GM12874 (cell line): ENCODE measurements around the gene SMPD1.

Source experiments
- TF ChIP-seq, protein P1 (sequence below): IDR thresholded peaks from 2 replicates; pipeline ENCODE4 v1.5.1; 2011; ENCODE audit warnings: low read depth, mild to moderate bottlenecking, control low read depth, low read length, moderate library complexity; ENCODE audit not compliant: insufficient read depth

SMPD1 gene

DNA sequence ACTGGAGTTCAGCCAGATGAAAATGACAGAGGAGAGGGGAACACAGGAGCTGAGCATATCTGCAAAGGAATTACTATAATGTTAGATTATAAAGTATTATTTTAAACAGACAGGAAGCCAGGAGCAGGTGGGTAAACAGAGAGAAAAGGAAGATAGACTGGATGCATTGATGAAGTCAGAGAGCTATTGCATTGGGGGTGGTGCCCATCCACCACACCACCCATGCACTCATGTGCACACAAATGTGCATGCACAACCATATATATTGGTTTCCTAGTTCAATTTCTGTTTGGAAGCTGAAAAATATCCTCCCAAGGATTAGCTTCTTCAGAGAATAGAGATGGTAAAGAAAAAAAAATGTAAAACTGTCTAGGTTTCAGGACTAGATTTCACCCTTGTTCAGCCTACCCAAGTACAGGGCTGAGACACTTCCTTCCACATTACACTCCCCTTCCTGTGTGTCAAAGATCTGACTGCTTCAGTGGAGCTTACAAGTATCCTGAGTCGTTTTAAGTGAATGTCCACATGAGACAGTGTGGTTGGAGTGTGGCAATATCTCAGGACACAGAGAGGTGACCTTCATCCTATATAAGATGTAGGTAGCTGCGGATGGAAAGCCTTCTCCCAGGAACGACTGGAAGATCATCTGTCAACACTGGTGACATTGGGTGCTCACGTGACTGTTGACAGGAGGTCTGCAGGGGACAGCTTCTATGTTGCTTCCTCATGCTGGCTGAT, 12.2 kb upstream of the SMPD1 start:
- TF ChIP-seq, protein P1, sequence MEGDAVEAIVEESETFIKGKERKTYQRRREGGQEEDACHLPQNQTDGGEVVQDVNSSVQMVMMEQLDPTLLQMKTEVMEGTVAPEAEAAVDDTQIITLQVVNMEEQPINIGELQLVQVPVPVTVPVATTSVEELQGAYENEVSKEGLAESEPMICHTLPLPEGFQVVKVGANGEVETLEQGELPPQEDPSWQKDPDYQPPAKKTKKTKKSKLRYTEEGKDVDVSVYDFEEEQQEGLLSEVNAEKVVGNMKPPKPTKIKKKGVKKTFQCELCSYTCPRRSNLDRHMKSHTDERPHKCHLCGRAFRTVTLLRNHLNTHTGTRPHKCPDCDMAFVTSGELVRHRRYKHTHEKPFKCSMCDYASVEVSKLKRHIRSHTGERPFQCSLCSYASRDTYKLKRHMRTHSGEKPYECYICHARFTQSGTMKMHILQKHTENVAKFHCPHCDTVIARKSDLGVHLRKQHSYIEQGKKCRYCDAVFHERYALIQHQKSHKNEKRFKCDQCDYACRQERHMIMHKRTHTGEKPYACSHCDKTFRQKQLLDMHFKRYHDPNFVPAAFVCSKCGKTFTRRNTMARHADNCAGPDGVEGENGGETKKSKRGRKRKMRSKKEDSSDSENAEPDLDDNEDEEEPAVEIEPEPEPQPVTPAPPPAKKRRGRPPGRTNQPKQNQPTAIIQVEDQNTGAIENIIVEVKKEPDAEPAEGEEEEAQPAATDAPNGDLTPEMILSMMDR: no peak

DNA sequence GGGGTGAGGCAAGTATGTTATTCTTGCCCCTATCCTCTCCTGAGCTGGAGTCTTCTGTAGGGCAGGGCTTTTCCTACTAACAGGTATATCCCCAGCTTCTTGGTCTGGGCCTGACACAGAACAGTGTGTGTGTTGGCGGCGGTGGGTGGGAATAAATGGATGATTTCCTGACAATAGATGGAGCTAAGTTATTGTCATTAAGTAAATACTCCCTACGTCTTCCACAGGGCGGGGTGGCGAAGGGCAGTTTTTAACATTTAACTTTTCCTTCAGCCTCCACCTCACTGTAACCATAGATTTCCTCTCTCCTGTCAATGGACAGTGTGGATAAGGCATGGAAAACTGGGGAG, 11.7 kb upstream of the SMPD1 start:
- TF ChIP-seq, protein P1: no peak

DNA sequence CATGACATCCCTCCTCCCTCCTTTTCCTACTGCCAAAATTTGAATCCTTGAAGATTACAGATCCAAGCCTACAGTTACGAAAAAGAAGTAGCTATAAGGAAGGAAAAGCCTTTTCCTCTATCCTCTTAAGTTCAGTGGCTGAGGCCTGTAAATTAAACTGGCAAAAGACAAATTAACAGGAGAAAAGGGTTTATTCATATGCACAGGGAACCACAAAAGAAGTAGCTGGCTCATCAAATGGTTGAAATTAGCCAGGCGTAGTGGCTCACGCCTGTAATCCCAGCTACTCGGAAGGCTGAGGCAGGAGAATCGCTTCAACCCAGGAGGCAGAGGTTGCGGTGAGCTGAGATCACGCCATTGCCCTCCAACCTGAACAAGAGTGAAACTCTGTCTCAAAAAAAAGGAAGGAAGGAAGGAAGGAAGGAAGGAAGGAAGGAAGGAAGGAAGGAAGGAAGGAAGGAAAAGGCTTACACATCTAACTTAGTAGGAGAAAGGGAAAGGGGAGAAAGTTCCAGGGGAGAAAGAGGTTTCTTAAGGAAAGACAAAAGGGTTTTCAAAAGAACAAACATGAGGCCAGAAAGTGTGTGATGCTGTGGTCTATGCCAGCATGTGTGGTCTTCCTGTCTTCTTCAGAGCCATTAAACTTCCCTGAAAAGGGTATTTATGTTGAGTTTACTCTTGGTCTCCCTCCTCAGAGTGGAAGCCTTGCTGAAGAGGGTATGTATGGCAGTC, 5.1 kb upstream of the SMPD1 start:
- TF ChIP-seq, protein P1: no peak

DNA sequence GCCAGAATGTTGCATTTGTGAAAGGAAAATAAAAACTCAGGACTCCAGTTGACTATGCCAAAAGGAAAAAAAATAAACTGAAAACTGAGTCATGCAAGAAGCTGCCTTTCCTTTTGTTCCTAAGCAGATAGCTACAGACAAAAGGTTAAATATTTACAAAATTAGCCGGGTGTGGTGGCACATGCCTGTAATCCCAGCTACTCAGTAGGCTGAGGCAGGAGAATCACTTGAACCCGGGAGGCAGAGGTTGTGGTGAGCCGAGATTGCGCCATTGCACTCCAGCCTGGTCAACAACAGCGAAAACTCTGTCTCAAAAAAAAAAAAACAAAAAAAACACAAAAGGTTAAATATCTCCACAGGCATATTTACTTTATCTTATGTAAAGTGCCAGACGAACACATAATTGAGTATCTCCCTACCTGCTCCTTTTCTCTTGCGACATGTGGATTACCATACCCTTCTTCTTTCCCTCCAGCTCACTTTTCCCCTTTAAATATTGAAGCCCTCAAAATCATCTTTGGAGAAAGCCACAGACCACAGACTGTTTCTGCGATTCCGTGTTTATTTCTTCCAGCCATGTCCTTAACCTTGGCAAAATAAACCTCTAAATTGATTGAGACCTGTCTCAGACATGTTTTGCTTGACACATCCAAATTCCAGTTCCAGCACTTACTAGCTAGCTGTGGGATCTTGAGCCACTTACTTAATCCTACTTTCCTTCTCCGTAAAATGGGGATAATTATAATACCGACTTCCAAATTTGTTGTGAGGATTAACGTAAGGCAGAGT, 2.3 kb upstream of the SMPD1 start:
- TF ChIP-seq, protein P1: no peak

DNA sequence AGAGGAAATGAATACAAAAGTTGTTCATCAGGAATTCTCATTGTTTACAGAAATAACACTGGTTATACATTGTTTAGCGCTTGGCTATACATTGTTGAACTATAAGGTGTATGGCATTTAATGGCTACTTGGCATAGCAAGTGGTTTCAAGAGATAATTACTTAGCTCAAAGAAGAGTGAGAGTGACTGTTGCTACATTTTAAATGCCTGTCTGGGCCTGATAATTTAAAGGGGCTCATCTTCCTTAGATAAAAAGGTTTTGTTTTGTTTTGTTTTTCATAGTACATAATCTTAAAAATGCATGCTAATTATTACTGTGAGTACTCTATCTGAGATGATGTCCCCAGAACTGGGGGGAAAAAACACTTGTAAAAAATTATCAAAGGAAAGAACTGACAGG, 1.5 kb upstream of the SMPD1 start:
- TF ChIP-seq, protein P1: no peak

DNA sequence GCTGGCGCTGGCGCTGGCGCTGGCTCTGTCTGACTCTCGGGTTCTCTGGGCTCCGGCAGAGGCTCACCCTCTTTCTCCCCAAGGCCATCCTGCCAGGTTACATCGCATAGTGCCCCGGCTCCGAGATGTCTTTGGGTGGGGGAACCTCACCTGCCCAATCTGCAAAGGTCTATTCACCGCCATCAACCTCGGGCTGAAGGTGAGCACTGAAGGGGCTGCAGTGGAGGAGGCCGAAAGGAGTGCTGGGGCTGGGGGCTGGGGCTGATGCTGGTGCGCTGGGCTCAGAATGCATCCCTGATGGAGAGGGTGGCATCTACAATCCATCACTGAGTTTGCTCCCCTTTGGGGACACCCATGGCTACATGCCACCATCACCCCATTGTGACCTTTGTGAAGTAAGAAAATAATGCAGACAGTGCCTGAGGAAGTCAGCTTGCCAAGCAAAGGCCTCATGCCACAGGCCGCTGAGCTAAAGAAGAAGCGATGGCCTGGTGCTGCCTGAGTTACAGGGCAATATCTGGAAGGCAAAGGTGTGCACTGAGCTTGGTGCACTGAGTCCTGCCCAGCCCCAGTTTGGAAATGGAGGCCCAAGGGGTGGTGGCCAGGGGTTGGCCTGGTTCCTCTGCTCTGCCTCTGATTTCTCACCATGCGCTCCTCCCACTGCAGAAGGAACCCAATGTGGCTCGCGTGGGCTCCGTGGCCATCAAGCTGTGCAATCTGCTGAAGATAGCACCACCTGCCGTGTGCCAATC, 620 bp downstream of the SMPD1 start:
- TF ChIP-seq, protein P1: no peak
